GM10266 (cell line): ENCODE results near the gene RIMS3.

Source experiments
- DNase-seq: peaks from one replicate; pipeline ENCODE4 v3.0.0; 2012; ENCODE audit errors: extremely low spot score
- TF ChIP-seq, protein P1 (sequence below): IDR thresholded peaks from 2 replicates; pipeline ENCODE4 v1.5.1; 2012; ENCODE audit warnings: mild to moderate bottlenecking, low read depth; ENCODE audit not compliant: control insufficient read depth, insufficient read depth; ENCODE audit errors: missing control alignments

RIMS3 gene

DNA sequence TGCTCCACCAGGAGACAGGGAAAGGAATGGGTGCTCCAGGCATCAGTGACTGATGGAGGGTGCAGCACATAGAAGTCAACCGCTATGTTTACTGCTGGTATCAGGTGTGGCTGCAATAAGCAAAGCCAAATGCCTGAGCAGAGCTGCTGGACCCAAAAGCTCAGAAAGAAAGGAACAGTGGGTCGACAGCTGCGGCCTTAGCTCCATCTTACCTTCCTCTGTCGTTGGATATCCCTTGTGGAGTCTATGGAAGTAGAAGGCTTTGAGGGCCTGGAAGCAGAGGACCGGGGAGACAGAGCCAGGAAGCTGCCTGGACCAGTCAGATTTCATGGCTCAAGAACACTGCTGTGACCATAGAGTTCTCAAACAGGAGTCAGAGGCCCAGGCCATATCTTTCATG lies 45.3 kb downstream of the RIMS3 start:
- TF ChIP-seq, protein P1, sequence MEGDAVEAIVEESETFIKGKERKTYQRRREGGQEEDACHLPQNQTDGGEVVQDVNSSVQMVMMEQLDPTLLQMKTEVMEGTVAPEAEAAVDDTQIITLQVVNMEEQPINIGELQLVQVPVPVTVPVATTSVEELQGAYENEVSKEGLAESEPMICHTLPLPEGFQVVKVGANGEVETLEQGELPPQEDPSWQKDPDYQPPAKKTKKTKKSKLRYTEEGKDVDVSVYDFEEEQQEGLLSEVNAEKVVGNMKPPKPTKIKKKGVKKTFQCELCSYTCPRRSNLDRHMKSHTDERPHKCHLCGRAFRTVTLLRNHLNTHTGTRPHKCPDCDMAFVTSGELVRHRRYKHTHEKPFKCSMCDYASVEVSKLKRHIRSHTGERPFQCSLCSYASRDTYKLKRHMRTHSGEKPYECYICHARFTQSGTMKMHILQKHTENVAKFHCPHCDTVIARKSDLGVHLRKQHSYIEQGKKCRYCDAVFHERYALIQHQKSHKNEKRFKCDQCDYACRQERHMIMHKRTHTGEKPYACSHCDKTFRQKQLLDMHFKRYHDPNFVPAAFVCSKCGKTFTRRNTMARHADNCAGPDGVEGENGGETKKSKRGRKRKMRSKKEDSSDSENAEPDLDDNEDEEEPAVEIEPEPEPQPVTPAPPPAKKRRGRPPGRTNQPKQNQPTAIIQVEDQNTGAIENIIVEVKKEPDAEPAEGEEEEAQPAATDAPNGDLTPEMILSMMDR: no peak
- no peak for DNase-seq

DNA sequence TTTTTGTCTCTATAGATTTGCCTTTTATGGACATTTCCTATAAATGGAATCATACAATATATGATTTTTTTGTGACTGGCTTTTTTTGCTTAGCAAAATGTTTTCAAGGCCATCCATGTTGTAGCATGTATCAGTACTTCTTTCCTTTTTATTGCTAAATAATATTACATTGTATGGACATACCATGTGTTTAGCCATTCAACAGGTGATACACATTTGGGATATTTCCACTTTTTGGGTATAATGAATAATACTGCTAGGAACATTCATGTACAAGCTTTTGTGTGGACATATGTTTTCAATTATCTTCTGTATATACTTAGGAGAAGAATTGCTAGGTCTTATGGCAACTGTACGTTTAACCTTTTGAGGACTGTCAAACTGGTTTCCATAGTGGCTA lies 47.4 kb downstream of the RIMS3 start:
- no peak for DNase-seq
- TF ChIP-seq, protein P1: no peak

DNA sequence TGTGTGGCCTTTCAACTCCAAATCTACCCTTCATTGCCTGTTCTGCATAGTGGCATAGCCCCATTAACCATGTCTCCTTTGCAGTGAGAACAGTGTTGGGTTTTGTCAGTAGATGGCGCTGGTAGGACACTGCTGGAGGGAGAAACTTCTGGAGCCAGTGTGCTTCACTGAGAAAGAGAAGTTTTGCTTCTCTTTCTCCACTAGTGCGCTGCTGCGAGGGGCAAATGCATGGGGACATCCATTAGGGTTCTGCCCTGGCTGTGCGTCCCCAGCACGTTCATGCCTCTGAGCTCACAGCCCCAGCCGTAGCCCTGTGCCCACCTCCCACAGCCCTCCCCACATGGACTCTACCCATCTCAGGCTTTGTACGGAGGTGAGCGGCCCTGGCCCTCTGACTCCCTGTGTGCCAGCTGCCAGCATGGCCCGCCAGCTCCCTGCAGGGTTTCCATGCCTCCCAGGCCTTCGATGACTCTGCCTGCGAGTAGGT lies 53.1 kb downstream of the RIMS3 start:
- TF ChIP-seq, protein P1: peak; percentile 91
- peak; percentile 78 for DNase-seq

DNA sequence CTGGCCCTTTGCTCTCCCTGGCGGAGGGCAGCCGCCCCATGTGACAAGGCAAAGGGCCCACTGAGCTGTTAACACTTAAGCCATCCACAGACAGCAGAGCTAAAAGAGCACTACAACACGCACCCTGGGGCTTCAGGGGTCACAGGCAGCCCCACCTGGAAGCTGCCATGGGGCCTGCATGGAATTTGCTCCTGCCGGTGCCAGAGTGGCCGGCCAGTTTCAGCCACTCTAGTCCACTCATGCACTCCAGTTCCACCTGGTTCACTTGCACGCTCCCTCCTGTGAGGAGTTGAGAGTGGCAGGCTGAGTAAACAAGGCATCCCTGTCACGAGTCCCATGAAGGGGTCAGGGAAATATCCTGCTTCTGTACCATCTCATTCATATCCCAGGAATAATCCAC lies 55.3 kb downstream of the RIMS3 start:
- DNase-seq: no peak
- TF ChIP-seq, protein P1: no peak

DNA sequence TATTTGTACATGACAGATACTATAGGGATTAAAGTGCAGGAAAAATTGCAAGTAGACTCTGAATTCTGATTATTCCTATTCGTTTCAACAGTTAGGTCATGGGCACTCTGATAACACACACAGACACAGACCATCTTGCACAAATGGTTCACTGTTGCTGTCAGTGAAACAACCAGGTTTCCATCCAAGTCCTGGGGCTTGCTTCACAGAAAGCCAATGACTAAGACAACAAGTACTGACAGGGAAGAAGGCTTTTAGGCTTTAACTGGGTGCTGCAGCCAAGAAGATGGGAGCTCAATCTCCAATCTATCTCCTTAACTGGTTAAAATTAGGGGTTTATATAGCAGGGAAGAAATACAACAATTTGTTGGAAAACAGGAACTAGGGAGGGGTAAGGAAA lies 57.6 kb downstream of the RIMS3 start:
- DNase-seq: no peak
- TF ChIP-seq, protein P1: no peak

DNA sequence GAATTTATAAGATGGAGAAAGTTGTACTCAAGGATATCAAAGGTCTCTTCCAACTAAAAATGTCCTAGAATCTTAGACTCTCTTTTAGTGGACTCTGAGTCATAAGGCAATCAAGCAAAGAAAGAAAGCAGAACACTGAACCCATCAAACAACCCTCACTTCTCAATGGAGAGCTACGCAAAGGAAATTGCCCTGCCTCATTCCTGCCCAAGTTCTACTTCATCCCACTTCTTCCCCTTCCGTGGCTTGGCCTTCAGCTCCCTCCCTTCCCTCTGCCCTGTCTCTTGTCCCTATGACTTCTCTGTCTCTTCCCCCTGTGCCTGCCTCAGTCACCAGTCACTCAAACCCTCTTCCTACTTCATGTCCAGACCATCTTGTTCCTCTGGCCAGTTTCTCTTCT lies 58.5 kb downstream of the RIMS3 start:
- TF ChIP-seq, protein P1: no peak
- no peak for DNase-seq

DNA sequence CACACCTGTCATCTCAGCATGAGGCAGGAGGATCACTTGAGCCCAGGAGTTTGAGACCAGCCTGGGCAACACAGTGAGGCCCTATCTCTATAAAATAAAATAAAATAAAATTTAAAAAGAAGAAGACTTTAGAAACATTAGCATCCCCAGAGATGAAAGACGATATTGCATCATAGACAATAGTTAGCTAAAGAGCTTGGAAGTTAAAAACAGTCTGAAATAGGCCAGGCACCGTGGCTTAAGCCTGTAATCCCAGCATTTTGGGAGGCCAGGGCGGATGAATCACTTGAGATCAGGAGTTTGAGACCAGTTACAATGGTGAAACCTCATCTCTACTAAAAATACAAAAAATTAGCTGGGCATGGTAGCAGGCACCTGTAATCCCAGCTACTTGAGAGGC lies 59.3 kb downstream of the RIMS3 start:
- DNase-seq: no peak
- TF ChIP-seq, protein P1: no peak
